ENCODE measurements around the gene CACNG7.
"Not testable (repeated sequence)": the region's sequence is repeated elsewhere in the genome, so short reads cannot be mapped to it uniquely, and the experiment has no call there.

Gene CACNG7

GRCh38 chr19:53944933-53945332 lies 35.9 kb downstream of the CACNG7 start:
- Histone ChIP-seq H3K27me3 (replicated peaks; ENCODE audit: control insufficient read depth, insufficient read depth, low read length) (peaks cover 46% of the 10 kb centered on the region), H3K4me3 (ENCODE audit: low read length) (no peak overlapping the region), H3K9me3 (ENCODE audit: control insufficient read depth, low read length) (peaks cover 3% of the 10 kb centered on the region), H3K36me3 (ENCODE audit: control insufficient read depth, insufficient read depth, low read length, severe bottlenecking) (no peaks in the 10 kb centered on the region), H3K4me1 (ENCODE audit: control insufficient read depth, insufficient read depth, low read length) (no peaks in the 10 kb centered on the region), H3K9ac (ENCODE audit: low read length) (no peak overlapping the region)
- no peak for DNase-seq (ENCODE audit: low read depth)

GRCh38 chr19:53945441-53945840 lies 36.4 kb downstream of the CACNG7 start:
- DNase-seq (ENCODE audit: low read depth), result peak; percentile 10
- H3K9ac ChIP-seq (ENCODE audit: low read length), result no peak overlapping the region
- no peak overlapping the region for H3K4me3 ChIP-seq (ENCODE audit: low read length)
- H3K36me3 ChIP-seq (ENCODE audit: control insufficient read depth, insufficient read depth, low read length, severe bottlenecking), result no peaks in the 10 kb centered on the region
- H3K27me3 ChIP-seq (replicated peaks; ENCODE audit: control insufficient read depth, insufficient read depth, low read length), result peaks cover 46% of the 10 kb centered on the region
- H3K4me1 ChIP-seq (ENCODE audit: control insufficient read depth, insufficient read depth, low read length), result no peaks in the 10 kb centered on the region
- peaks cover 3% of the 10 kb centered on the region for H3K9me3 ChIP-seq (ENCODE audit: control insufficient read depth, low read length)

- no peak overlapping the region for H3K4me3 ChIP-seq (ENCODE audit: low read length)
- H3K27me3 ChIP-seq (replicated peaks; ENCODE audit: control insufficient read depth, insufficient read depth, low read length), result peaks cover 45% of the 10 kb centered on the region
- H3K4me1 ChIP-seq (ENCODE audit: control insufficient read depth, insufficient read depth, low read length), result no peaks in the 10 kb centered on the region
These were observed 36.9 kb downstream of the CACNG7 start for GRCh38 chr19:53945998-53946397.

GRCh38 chr19:53947624-53948023 lies 38.5 kb downstream of the CACNG7 start:
- no peak overlapping the region for H3K9ac ChIP-seq (ENCODE audit: low read length)
- H3K4me3 ChIP-seq (ENCODE audit: low read length), result no peak overlapping the region
- H3K36me3 ChIP-seq (ENCODE audit: control insufficient read depth, insufficient read depth, low read length, severe bottlenecking), result no peaks in the 10 kb centered on the region
- peaks cover 39% of the 10 kb centered on the region for H3K27me3 ChIP-seq (replicated peaks; ENCODE audit: control insufficient read depth, insufficient read depth, low read length)
- H3K9me3 ChIP-seq (ENCODE audit: control insufficient read depth, low read length), result peaks cover 1% of the 10 kb centered on the region
- no peak for DNase-seq (ENCODE audit: low read depth)
- H3K4me1 ChIP-seq (ENCODE audit: control insufficient read depth, insufficient read depth, low read length), result no peaks in the 10 kb centered on the region

More at GRCh38 chr19:53945998-53946397, 36.9 kb downstream of the CACNG7 start:
- H3K9ac ChIP-seq (ENCODE audit: low read length), result no peak overlapping the region
- no peak for DNase-seq (ENCODE audit: low read depth)
- no peaks in the 10 kb centered on the region for H3K36me3 ChIP-seq (ENCODE audit: control insufficient read depth, insufficient read depth, low read length, severe bottlenecking)
- peaks cover 3% of the 10 kb centered on the region for H3K9me3 ChIP-seq (ENCODE audit: control insufficient read depth, low read length)

- H3K9me3 ChIP-seq (ENCODE audit: control insufficient read depth, low read length); H3K36me3 ChIP-seq (ENCODE audit: control insufficient read depth, insufficient read depth, low read length, severe bottlenecking); H3K4me1 ChIP-seq (ENCODE audit: control insufficient read depth, insufficient read depth, low read length); H3K4me3 ChIP-seq (ENCODE audit: low read length); DNase-seq (ENCODE audit: low read depth); H3K9ac ChIP-seq (ENCODE audit: low read length): not testable (repeated sequence)
- peaks cover 32% of the 10 kb centered on the region for H3K27me3 ChIP-seq (replicated peaks; ENCODE audit: control insufficient read depth, insufficient read depth, low read length)
These were observed 39.5 kb downstream of the CACNG7 start for GRCh38 chr19:53948611-53949010.

GRCh38 chr19:53951436-53951835 lies 42.4 kb downstream of the CACNG7 start:
- no peak overlapping the region for H3K9ac ChIP-seq (ENCODE audit: low read length)
- H3K9me3 ChIP-seq (ENCODE audit: control insufficient read depth, low read length), result no peaks in the 10 kb centered on the region
- peaks cover 12% of the 10 kb centered on the region for H3K27me3 ChIP-seq (replicated peaks; ENCODE audit: control insufficient read depth, insufficient read depth, low read length)
- H3K36me3 ChIP-seq (ENCODE audit: control insufficient read depth, insufficient read depth, low read length, severe bottlenecking), result no peaks in the 10 kb centered on the region
- no peak overlapping the region for H3K4me3 ChIP-seq (ENCODE audit: low read length)
- H3K4me1 ChIP-seq (ENCODE audit: control insufficient read depth, insufficient read depth, low read length), result no peaks in the 10 kb centered on the region
- DNase-seq (ENCODE audit: low read depth), result no peak

- no peak overlapping the region for H3K4me3 ChIP-seq (ENCODE audit: low read length)
- no peaks in the 10 kb centered on the region for H3K36me3 ChIP-seq (ENCODE audit: control insufficient read depth, insufficient read depth, low read length, severe bottlenecking)
- no peaks in the 10 kb centered on the region for H3K4me1 ChIP-seq (ENCODE audit: control insufficient read depth, insufficient read depth, low read length)
- H3K9me3 ChIP-seq (ENCODE audit: control insufficient read depth, low read length), result no peaks in the 10 kb centered on the region
- no peak for DNase-seq (ENCODE audit: low read depth)
- H3K27me3 ChIP-seq (replicated peaks; ENCODE audit: control insufficient read depth, insufficient read depth, low read length), result peaks cover 12% of the 10 kb centered on the region
- H3K9ac ChIP-seq (ENCODE audit: low read length), result no peak overlapping the region
These were observed 42.9 kb downstream of the CACNG7 start for GRCh38 chr19:53951947-53952346.

GRCh38 chr19:53953383-53953782 lies 44.3 kb downstream of the CACNG7 start:
- DNase-seq (ENCODE audit: low read depth), result no peak

GRCh38 chr19:53957448-53958167 lies 48.5 kb downstream of the CACNG7 start:
- H3K9ac ChIP-seq (ENCODE audit: low read length), result no peak overlapping the region
- H3K9me3 ChIP-seq (ENCODE audit: control insufficient read depth, low read length), result peaks cover 7% of the 10 kb centered on the region
- no peaks in the 10 kb centered on the region for H3K4me1 ChIP-seq (ENCODE audit: control insufficient read depth, insufficient read depth, low read length)
- H3K27me3 ChIP-seq (replicated peaks; ENCODE audit: control insufficient read depth, insufficient read depth, low read length), result peaks cover 33% of the 10 kb centered on the region
- no peak for DNase-seq (ENCODE audit: low read depth)
- H3K36me3 ChIP-seq (ENCODE audit: control insufficient read depth, insufficient read depth, low read length, severe bottlenecking), result no peaks in the 10 kb centered on the region
- no peak overlapping the region for H3K4me3 ChIP-seq (ENCODE audit: low read length)

More at GRCh38 chr19:53953383-53953782, 44.3 kb downstream of the CACNG7 start:
- Histone ChIP-seq H3K27me3 (replicated peaks; ENCODE audit: control insufficient read depth, insufficient read depth, low read length) (peaks cover 20% of the 10 kb centered on the region), H3K9me3 (ENCODE audit: control insufficient read depth, low read length) (peaks cover 7% of the 10 kb centered on the region), H3K4me1 (ENCODE audit: control insufficient read depth, insufficient read depth, low read length) (no peaks in the 10 kb centered on the region), H3K4me3 (ENCODE audit: low read length) (no peak overlapping the region), H3K36me3 (ENCODE audit: control insufficient read depth, insufficient read depth, low read length, severe bottlenecking) (no peaks in the 10 kb centered on the region), H3K9ac (ENCODE audit: low read length) (no peak overlapping the region)

- no peak for DNase-seq (ENCODE audit: low read depth)
- H3K9me3 ChIP-seq (ENCODE audit: control insufficient read depth, low read length), result peaks cover 7% of the 10 kb centered on the region
- H3K4me3 ChIP-seq (ENCODE audit: low read length), result no peak overlapping the region
- H3K36me3 ChIP-seq (ENCODE audit: control insufficient read depth, insufficient read depth, low read length, severe bottlenecking), result no peaks in the 10 kb centered on the region
- H3K27me3 ChIP-seq (replicated peaks; ENCODE audit: control insufficient read depth, insufficient read depth, low read length), result peaks cover 33% of the 10 kb centered on the region
- no peaks in the 10 kb centered on the region for H3K4me1 ChIP-seq (ENCODE audit: control insufficient read depth, insufficient read depth, low read length)
- H3K9ac ChIP-seq (ENCODE audit: low read length), result no peak overlapping the region
These were observed 49.1 kb downstream of the CACNG7 start for GRCh38 chr19:53958168-53958571.

- H3K36me3 ChIP-seq (ENCODE audit: control insufficient read depth, insufficient read depth, low read length, severe bottlenecking), result no peaks in the 10 kb centered on the region
These were observed 50.0 kb downstream of the CACNG7 start for GRCh38 chr19:53958823-53959757.

More at GRCh38 chr19:53958823-53959757, 50.0 kb downstream of the CACNG7 start:
- DNase-seq (ENCODE audit: low read depth), result no peak
- Histone ChIP-seq H3K27me3 (replicated peaks; ENCODE audit: control insufficient read depth, insufficient read depth, low read length) (peaks cover 35% of the 10 kb centered on the region), H3K9me3 (ENCODE audit: control insufficient read depth, low read length) (peaks cover 7% of the 10 kb centered on the region), H3K9ac (ENCODE audit: low read length) (no peak overlapping the region), H3K4me3 (ENCODE audit: low read length) (no peak overlapping the region), H3K4me1 (ENCODE audit: control insufficient read depth, insufficient read depth, low read length) (no peaks in the 10 kb centered on the region)
